Thoracic aorta (tissue), 2 donors: ENCODE results near the gene CUX1. TPM values are rescaled to one million over a fixed set of nuclear protein-coding genes. Genes with fewer than 3 reads are reported as not detected.

Source experiments
- ATAC-seq: fragments of 150-250 bp; one replicate; pipeline ENCODE4 v1.8.0; 2017; ENCODE audit warnings: low read depth; ENCODE audit not compliant: insufficient number of reproducible peaks, low FRiP score
- DNase-seq: peaks from one replicate; pipeline ENCODE4 v3.0.0-alpha.2; 2020; ENCODE audit warnings: low spot score
- H3K27ac ChIP-seq, 2 donors: fragments of 200-600 bp; sonication (generic); 1 replicate in 1 of 2; 2 replicates in 1 of 2; pipeline ENCODE4 v1.5.1; 2016; ENCODE audit warnings: mild to moderate bottlenecking in 2 of 2, moderate library complexity in 2 of 2
- H3K27me3 ChIP-seq: fragments of 200-600 bp; sonication (generic); replicated peaks from 2 replicates; pipeline ENCODE4 v1.6.0; 2016; ENCODE audit warnings: mild to moderate bottlenecking; ENCODE audit not compliant: insufficient read depth
- H3K36me3 ChIP-seq: fragments of 200-600 bp; sonication (generic); one replicate; pipeline ENCODE4 v1.5.1; 2016
- H3K4me1 ChIP-seq, 2 donors: fragments of 200-600 bp; sonication (generic); 1 replicate in 1 of 2; 2 replicates in 1 of 2; pipeline versions ENCODE4 v1.5.1 to v1.6.0; 2016; ENCODE audit warnings: low read depth in 2 of 2, mild to moderate bottlenecking in 1 of 2; ENCODE audit not compliant: control insufficient read depth in 1 of 2
- H3K4me3 ChIP-seq: fragments of 200-600 bp; sonication (generic); 2 replicates; pipeline ENCODE4 v1.5.1; 2016; ENCODE audit warnings: mild to moderate bottlenecking
- H3K9me3 ChIP-seq: fragments of 200-600 bp; sonication (generic); 2 replicates; pipeline ENCODE4 v1.5.1; 2016
- total RNA-seq, 2 donors: library from RNA; depleted of rRNA; stranded (reverse); fragments of >200 nt; gene quantifications; one replicate each; pipeline versions ENCODE4 v1.1.0 to v1.2.3, GENCODE V29; 2016
- TF ChIP-seq, protein P1 (sequence below): fragments of 200-600 bp; sonication (generic); IDR thresholded peaks from one replicate; pipeline ENCODE4 v1.5.1; 2019; ENCODE audit warnings: antibody characterized with exemption

CUX1 gene
- total RNA-seq, 2 donors from 2014 or later, result 85.0 to 179 TPM

DNA sequence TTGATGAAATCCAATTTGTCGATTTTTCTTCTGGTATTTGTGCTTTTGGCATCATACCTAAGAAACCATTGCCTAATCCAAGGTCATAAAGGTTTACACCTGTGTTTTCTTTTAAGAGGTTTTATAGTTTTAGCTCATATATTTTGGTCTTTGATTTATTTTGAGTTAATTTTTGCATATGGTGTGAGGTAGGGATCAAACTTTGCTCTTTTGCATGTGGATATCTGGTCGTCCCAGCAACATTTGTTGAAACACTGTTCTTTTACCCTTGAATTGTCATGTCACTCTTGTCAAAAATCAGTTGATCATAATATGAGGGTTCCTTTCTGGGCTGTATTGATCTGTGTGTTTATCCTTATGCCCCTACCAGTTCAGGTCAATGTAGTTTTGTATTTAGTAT, 236.7 kb downstream of the CUX1 start:
- DNase-seq, result no peak
- Histone ChIP-seq H3K27me3 (no peaks in the 10 kb centered on the region), H3K4me3 (no peak overlapping the region), H3K36me3 (no peaks in the 10 kb centered on the region), H3K27ac (no peak overlapping the region), H3K9me3 (no peaks in the 10 kb centered on the region), H3K4me1 (no peaks in the 10 kb centered on the region)
- ATAC-seq, result no peak
- TF ChIP-seq, protein P1, sequence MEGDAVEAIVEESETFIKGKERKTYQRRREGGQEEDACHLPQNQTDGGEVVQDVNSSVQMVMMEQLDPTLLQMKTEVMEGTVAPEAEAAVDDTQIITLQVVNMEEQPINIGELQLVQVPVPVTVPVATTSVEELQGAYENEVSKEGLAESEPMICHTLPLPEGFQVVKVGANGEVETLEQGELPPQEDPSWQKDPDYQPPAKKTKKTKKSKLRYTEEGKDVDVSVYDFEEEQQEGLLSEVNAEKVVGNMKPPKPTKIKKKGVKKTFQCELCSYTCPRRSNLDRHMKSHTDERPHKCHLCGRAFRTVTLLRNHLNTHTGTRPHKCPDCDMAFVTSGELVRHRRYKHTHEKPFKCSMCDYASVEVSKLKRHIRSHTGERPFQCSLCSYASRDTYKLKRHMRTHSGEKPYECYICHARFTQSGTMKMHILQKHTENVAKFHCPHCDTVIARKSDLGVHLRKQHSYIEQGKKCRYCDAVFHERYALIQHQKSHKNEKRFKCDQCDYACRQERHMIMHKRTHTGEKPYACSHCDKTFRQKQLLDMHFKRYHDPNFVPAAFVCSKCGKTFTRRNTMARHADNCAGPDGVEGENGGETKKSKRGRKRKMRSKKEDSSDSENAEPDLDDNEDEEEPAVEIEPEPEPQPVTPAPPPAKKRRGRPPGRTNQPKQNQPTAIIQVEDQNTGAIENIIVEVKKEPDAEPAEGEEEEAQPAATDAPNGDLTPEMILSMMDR, result no peak

DNA sequence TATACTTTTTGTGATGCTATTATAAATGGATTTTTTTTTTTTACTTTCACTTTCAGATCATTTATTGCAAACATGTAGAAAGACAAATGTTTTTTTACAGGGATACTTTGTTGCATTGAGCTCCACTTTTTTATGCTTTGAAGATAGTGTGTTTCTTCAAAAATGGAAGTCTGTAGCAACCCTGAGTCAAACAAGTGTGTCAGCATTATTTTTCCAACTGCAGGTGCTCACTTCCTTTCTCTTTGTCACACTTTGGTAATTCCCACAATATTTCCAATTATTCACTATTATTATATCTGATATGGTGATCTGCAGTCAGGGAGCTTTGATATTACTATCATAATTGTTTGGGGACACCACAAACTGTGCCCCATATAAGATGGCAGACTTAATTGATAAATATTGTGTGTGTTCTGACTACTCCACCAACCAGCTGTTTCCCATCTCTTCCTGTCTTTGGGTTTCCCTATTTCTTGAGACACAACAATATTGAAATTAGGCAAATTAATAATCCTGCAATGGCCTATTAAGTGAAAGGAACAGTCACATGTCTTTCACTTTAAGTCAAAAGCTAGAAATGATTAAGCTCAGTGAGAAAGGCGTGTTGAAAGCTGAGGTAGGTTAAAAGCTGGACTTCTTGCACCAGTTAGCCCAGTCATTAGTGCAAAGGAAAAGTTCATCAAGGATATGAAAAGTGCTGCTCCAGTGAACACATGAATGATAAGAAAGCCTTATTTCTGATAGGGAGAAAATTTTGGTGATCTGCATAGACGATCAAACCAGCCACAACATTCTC, 238.0 kb downstream of the CUX1 start:
- H3K4me1 ChIP-seq, result no peaks in the 10 kb centered on the region
- H3K36me3 ChIP-seq, result no peaks in the 10 kb centered on the region
- H3K4me3 ChIP-seq, result no peak overlapping the region
- ATAC-seq (no peak), DNase-seq (no peak)
- no peak overlapping the region for H3K27ac ChIP-seq
- no peaks in the 10 kb centered on the region for H3K27me3 ChIP-seq
- H3K9me3 ChIP-seq, result no peaks in the 10 kb centered on the region
- TF ChIP-seq, protein P1, result no peak

DNA sequence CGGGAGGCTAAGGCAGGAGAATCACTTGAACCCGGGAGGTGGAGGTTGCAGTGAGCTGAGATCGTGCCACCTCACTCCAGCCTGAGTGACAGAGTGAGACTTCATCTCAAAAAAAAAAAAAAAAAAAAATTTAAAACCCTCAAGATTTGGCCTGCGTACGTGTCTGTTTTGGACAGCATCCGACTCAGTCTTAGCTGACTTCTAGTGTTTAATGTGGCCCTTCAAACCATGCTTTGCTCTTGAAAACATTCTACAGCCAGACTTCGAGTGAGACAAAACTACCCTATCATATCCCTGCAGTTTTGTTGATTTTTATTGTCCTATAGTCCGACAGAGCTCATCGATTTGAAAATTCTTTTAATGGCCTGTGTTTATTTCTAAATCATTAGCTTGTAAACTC, 242.1 kb downstream of the CUX1 start:
- TF ChIP-seq, protein P1, result no peak
- no peaks in the 10 kb centered on the region for H3K27me3 ChIP-seq
- peaks cover 0 to 3% of the 10 kb centered on the region in 2 donors for H3K4me1 ChIP-seq
- no peak for ATAC-seq
- no peak for DNase-seq
- no peaks in the 10 kb centered on the region for H3K36me3 ChIP-seq
- no peak overlapping the region for H3K4me3 ChIP-seq
- H3K9me3 ChIP-seq, result no peaks in the 10 kb centered on the region
- no peak overlapping the region for H3K27ac ChIP-seq

DNA sequence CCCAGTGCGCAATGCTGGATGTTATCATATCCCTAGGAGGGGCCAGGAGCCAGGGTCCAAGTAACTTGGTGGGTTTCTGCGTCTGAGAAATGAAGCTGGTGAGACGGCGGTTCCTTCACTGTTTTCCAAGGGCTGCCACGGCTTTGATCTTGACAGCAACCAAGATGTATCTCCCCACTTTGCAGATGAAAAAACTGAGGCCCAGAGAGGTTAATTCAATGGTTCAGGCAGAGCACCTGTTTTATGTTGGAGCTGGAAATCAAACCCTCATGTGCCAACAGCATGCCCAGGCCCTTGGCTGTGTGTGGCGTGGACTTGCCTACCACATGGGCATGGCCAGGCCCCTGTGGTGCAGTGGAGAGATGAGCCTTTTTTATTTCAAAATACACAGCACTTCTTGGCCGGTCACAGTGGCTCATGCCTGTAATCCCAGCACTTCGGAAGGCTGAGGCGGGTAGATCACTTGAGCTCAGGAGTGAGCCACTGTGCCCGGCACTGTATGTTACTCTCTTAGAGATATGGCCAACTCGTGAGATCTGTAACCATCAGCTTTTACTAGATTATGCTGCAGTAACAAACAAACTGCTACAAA, 244.0 kb downstream of the CUX1 start:
- TF ChIP-seq, protein P1, result no peak
- ATAC-seq, result no peak
- Histone ChIP-seq H3K27me3 (no peaks in the 10 kb centered on the region), H3K4me1 (peaks cover 0 to 5% of the 10 kb centered on the region in 2 donors), H3K36me3 (no peaks in the 10 kb centered on the region), H3K9me3 (no peaks in the 10 kb centered on the region), H3K4me3 (no peak overlapping the region), H3K27ac (no peak overlapping the region)
- no peak for DNase-seq

DNA sequence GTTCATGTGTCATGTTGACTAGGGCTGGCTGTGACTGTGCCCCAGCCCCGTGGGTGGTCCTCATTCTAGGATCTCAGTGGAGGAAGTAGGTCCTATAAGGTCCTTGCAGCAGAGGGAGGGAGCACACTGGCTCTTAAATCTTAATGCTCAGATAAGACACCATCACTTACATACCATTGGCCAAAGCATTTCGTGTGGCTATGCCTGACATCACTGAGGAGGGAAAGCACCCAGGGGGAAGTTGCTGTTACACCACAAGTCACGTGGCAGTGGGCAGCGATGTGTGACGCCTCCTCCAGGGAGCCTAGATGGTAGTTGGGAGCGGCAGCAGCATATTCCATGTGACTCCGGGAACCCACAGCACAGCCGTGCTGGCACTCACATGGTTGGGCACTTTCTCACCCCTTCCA, 244.6 kb downstream of the CUX1 start:
- Histone ChIP-seq H3K27me3 (no peaks in the 10 kb centered on the region), H3K27ac (no peak overlapping the region), H3K4me3 (no peak overlapping the region), H3K9me3 (no peaks in the 10 kb centered on the region), H3K36me3 (no peaks in the 10 kb centered on the region), H3K4me1 (peaks cover 0 to 5% of the 10 kb centered on the region in 2 donors)
- DNase-seq, result no peak
- no peak for ATAC-seq
- TF ChIP-seq, protein P1, result no peak
